Raji (cell line): ENCODE results near the gene TCP1.

Experiments
- POLR2A ChIP-seq: IDR thresholded peaks from 2 replicates; pipeline ENCODE4 v1.6.1; 2011; ENCODE audit warnings: low read depth, low read length, control low read depth; ENCODE audit not compliant: insufficient read depth

The TCP1 gene

GRCh38 chr6:159759645-159760044, 29.8 kb downstream of the TCP1 start:
- no peak for TF ChIP-seq POLR2A

- TF ChIP-seq POLR2A, result no peak
Measured at GRCh38 chr6:159758031-159759001, 31.1 kb downstream of the TCP1 start.

DNA sequence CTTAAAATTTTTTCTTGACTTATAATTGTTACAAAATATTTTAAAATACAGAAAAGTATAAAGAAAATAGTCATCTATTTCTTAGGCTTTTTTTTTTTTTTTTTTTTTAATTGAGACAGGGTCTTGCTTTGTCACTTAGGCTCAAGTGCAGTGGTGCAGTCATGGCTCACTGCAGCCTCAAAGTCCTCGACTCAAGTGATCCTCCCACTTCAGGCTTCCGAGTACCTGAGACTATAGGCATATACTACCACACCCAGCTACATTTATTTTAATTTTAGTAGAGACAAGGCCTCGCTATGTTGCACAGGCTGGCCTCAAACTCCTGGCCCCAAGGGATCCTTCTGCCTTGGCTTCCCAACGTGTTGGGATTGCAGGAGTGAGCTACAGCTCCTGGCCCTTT, 32.9 kb downstream of the TCP1 start:
- TF ChIP-seq POLR2A, result no peak

- no peak for TF ChIP-seq POLR2A
Measured at GRCh38 chr6:159754959-159755914, 34.2 kb downstream of the TCP1 start.

DNA sequence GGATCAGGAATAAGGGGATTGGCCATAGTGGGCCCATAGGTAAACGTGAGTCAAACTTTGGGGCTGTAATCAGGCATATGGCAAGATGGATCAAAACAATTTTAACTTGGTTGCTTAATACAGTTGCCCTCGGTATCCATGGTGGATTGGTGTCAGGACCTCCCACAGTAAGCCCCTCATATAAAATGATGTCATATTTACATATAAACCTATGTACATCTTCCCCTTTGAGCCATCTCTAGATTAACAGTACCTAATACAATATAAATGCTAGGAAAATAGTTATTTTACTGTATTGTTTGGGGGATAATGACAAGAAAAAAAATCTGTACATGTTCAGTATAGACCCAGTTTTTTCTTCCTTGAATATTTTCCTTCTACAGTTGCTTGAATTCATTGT, 35.0 kb downstream of the TCP1 start:
- no peak for TF ChIP-seq POLR2A

DNA sequence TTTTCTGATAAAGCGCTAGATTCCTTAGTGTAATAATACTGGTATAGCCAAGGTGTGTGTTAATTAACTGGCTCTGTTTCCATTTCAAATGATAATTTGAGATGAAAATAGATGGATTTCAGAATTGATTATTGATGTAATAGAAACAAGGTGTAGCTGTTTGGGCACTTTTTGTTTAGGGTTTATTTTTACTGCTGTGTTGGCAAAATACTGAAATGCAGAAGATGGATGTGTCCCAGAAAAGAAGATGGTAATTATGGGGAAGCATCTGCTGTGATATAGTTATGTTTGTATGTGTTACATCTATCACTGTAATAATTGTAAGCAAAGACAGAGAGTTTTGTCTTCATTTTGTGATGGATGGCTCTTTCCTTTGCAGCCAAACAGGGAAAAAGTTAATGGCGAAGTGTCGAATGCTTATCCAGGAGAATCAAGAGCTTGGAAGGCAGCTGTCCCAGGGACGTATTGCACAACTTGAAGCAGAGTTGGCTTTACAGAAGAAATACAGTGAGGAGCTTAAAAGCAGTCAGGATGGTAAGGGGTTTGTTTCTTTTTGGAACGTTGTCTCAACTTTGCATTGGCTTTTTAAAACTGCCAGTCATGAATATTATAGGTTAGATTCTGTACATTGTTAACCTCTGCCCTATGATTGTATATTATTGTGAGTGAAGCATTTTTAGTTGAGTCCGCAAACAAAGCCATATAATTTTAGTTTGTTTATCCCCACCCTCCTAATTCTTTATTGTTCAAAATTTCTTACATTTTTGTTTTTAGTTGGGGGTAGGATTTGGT, 36.1 kb downstream of the TCP1 start:
- TF ChIP-seq POLR2A, result no peak

DNA sequence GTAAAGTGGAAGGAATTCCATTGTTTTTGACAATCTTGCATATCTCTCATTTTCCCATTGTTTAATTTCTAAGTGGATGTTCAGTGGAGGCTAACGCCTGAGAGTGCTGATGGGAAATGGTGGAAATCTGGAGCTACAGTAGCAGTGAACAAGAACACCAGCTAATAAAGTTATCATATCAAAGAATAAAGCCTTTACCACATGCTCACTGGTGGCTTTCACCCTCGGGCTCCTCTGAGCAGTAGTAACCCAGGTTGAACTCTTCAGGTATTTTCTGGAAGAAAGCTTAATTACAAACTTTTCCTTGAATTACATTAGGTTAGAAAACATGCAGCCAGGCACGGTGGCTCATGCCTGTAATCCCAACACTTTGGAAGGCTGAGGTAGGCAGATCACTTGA, 38.0 kb downstream of the TCP1 start:
- TF ChIP-seq POLR2A, result no peak

- TF ChIP-seq POLR2A, result no peak
Measured at GRCh38 chr6:159746759-159747158, 42.6 kb downstream of the TCP1 start.

DNA sequence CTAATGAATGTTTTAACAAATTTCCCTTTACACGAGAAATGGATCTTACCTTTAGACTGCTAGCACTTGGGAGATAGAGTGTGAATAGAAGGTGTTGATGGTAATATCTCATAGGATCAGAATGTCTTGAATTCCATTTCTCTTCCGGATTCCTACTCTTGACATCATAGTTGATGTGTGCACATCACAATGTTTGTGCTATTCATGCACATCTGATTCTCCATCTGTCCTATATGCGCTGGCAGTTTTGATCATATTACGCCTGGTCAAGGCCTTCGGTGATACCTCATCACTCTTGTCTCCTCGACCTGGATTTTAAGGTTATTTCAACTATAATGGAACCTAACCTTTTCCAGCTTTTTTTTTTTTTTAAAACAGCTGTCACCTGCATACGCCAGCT, 44.3 kb downstream of the TCP1 start:
- TF ChIP-seq POLR2A, result no peak

DNA sequence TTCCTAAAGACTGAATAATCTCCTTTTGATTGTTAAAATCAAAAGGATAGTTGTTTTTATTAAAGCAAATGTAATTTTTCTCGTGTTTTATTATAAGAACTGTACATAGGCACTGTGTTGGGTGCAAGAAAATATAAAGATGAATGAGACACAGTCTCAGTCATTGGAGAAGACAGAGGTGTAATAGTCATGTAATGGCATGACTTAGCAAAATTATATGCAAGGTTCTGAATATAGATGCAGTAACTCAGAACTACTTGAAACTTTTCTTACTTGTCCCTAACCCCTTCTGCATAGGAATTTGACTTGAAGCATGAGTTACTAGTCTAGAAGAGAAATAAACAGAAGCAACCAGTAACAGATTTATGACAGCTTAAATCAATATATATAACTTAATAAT, 47.2 kb downstream of the TCP1 start:
- no peak for TF ChIP-seq POLR2A

DNA sequence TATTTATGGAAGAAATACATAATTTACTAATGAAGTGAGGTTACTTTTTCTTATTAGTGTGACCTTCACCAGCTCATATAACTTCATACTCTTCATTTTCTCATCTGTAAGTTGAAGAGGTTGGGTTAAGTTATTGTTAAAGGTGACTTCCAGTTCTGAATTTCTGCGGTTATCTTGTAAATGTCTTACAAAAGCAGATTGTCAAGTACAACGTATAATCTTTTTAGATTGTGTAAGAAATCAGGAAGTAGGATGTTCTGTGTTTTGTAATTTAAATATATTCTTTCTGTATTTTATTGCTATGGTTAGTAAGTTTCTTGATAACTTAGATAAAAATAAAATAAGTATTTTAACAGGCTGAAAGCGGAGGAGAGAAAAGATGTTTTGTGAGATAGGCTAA, 50.1 kb downstream of the TCP1 start:
- TF ChIP-seq POLR2A, result no peak

DNA sequence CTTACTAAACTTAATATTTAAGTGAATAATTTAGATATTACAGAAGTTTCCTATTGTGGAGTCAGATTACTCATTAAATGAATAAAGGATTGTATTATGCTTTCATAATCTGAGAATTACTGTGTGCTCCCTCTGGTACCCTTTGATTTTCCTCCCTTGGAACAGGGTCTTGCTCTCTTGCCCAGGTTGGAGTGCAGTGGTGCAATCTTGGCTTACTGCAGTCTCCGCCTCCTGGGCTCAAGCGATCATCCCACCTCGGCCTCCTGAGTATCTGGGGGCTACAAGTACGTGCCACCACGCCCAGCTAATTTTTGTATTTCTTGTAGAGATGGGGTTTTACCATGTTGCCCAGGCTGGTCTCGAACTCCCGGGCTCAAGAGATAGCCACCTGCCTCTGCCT, 52.5 kb downstream of the TCP1 start:
- TF ChIP-seq POLR2A, result no peak

- TF ChIP-seq POLR2A, result no peak
Measured at GRCh38 chr6:159730332-159730676, 59.1 kb downstream of the TCP1 start.

- no peak for TF ChIP-seq POLR2A
Measured at GRCh38 chr6:159729598-159730331, 59.6 kb downstream of the TCP1 start.
